HG02759 (cell line): ENCODE data around the gene CYB561D2.
A peak's percentile ranks its signal among the peaks of the same experiment; 100 is the strongest.

Experiments
- ATAC-seq: cut with Tn5 transposase; IDR thresholded peaks from one replicate; pipeline ENCODE4 v1.9.1; 2021; ENCODE audit warnings: mild to moderate bottlenecking, moderate library complexity; ENCODE audit not compliant: unreplicated experiment

The CYB561D2 gene

DNA sequence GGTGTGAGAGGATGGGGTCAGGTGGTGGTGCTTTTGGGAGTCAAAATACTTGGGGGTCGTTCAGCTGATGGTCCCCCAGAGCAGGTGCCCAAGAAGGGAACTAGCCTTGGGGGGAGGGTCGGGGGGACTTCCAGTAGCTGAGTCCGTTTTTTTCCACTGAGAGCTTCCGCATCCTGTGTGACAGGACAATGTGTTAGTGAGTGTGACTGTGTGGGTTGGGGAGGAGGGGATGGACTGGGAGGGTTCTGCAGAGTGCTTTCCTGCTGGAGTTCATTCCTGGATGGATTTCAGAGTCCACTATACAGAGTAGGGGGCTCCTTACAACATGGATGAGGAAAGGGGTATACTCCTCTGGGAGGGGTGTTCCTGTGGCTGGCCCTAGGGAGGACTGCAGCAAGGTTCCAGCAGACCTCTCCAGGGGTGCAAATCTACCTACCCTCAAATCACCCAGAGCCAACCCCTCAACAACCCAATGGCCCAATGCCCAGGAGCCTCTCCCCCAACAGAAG lies 27.5 kb upstream of the CYB561D2 start:
- no peak for ATAC-seq

DNA sequence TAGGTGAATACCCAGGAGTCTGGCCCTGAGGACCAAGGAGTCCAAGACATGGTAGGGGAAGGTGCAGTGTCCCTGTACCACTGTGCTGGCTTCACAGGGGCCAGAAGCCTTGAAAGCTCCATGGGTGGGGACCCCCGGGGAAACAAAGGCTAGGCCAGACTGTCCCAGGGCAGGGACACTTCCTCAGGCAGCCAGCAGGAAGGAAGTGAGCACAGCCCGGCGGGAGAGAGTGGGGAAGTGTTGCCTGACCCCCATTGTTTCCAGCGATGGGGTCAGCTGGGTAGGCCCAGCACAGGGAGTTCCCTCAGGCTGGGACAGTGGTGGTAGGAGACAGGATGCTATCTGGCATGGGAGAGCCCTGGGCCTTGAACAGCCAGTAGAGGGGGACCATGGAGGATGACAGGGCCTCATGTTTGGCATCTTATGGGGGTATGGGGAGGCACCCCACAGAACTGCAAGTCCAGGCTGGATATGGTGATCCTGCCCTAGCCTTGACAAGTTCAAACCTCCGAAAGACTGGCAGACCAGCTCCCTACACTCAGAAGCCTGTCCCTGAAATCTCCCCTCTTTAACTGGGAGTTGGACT lies 27.0 kb upstream of the CYB561D2 start:
- ATAC-seq, result no peak

DNA sequence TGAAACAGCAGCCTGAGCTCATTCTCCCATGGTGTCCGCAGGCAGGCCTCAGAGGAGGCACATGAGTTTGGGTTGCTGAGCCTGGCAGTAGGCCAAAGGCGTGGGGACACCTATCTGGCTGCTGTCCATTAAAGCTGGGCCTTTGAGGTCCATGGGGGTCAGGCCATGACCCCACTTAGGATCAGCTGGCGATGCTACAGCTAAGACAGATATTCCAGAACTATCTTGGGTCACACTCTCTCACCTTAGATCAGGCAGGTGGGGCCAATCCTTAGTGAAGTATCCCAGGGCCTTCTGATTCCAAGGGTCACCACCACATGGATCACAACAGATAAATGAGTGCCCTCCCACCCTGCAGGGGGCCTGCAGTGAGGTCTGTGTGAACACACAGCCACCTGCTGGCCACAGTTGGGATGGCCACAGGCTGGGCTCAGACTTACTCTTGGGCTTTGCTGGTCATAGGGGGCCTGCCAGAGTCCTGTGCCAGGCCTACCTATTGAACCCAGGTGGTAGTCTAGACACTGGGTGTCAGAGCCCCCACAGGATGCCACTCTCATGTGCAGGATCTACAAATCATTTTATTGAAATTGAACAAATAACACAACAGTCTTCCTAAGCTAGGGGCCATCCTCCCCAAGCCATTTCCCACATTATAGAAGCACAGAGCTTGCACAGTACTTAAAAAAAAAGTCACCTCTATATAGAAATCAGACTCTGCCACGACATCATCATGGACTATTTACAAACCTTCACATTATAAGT lies 26.1 kb upstream of the CYB561D2 start:
- ATAC-seq, result no peak

DNA sequence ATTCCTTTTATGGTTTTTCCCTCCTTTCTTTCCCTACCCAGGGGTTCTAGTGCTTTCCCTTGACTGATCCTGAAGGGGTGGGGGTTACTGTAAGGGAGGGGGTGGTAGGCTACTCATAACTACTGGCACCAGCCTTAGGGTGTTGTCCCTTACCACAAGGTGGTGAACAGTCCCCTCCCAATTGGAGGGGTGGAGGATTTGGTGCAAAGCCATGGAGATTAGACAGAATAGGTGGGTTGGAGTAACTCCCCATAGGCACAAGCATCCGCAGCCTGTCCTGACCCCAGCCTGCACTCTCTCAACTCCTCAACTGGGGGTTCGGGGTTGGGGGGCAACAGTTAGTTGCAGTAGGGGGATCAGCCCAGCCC lies 25.6 kb upstream of the CYB561D2 start:
- no peak for ATAC-seq

DNA sequence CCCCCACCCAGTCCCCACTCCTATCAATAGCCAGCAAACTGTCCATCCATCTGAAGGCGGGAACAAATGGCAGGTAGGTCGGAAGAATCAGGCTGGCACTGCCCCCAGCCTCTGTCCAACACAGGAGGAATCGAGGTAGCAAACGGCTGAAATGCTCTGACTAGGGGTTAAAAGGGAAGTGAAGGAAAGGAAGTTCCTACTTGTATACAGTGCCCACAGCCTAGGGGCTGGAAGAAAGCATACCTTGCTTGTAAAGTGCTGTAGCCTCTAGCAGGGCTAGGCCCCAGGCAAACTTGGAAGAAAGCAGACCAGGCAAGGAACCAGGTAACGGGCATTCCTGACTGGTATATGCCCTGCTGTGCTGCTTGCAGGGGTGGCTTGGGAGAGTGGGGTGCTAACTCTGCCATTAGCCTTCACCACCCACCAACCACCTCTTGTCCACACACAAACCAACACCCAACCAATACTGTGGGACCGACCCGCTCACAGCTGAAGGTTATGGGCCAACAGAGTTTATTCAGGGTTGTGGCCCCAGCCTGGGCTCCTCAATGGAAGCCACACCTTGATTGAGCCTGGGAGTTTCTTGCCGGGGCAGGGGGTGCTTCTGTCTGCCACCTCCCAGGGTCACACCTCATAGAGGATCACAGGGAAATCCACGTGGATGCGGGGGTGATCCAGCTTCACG lies 25.0 kb upstream of the CYB561D2 start:
- no peak for ATAC-seq

DNA sequence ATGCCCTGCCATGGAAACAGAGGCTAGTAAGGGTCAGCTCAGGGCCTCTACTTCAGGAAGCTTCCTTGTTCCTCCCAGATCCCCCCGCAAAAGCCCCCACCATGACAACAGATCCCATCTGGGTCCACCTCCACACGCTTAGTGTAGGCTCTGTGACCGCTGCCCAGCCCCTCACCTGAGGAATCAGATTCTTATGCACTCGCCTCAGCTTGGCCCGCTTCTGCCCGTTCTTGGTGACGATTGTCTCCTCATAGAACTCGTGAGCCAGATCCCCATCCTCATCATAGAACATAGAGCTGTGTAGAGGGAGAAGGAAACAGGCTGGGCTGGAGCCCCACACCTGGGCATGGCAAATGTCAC lies 24.5 kb upstream of the CYB561D2 start:
- ATAC-seq, result no peak

DNA sequence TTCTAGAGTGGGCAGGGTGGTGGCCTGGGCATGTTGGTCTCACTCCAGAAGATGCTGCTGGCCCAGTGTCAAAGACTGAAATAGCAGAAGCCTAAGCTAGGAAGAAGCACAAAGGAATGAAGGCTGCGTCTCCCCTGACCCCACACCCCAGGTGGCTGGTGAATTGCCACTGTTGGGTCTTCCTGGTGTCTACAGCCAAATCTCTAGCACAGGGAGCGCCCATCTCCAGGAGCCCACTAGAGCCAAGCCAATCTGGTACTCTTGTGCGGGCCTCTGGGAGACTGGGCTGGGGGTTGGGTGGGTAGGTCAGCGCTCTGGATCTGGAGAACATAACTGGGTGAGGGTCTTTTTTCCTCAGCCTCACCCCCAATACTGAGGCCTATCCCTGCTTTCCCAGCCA lies 23.5 kb upstream of the CYB561D2 start:
- ATAC-seq, result no peak

DNA sequence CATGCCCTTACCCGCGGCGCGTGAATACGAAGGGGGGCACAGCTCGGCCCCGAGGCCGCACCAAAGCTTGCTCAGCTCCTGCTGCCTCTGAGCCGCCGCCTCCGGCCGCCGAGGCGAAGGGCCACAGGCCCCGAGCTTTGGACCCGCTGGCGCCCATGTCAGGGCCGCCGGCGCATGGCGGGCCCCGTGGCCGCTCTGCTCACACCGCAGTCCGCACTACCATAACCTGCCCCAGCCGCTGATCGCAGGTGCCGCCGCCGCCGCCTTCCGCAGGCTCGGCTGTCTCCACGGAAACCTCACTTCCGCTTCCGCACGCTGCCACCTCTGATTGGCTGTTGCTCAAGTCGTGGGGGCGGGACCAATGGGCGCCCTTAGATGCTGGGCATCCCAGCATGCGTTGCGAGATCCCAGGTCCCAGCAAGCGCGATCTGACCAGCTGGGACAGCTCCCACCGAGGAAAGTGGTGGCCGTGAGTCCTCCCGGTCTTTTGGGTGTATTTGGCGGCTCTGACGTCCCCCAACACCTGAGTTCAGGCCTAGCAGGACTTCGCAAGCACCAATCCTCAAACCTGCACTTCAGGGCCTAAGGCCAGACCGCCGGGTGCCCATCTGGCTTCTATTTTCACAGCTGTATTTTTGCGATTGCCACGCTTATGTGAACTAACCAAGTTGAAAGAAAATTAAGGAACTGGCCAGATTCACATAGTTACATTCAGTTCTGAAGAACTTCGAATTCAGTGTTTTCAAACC lies 22.5 kb upstream of the CYB561D2 start, which contains the start of gene TUSC2:
TSS of gene TUSC2 (minus strand) at position 281 of the 749 bp plus-strand sequence. CDS start at position 157, 124 bp downstream.
- peak; percentile 91 for ATAC-seq

DNA sequence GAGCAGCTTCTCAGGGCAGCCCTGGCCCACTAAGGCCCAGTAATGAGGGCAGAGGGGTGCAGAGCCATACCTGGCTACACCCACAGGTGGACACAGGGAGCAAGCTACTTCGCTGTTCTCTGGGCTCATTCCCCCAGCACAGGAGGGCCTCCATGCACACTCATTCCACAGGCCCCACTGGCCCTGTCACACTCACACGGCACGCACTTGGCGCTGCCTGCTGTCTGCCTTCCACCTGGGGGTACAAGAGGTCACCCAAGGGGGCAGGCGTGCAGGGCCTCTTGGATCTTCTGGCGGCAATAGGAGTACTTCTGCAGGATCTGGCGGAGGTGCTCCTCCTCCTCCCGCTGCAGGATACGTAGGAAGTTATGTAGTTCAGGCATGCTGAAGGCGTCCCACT lies 20.3 kb upstream of the CYB561D2 start:
- no peak for ATAC-seq

DNA sequence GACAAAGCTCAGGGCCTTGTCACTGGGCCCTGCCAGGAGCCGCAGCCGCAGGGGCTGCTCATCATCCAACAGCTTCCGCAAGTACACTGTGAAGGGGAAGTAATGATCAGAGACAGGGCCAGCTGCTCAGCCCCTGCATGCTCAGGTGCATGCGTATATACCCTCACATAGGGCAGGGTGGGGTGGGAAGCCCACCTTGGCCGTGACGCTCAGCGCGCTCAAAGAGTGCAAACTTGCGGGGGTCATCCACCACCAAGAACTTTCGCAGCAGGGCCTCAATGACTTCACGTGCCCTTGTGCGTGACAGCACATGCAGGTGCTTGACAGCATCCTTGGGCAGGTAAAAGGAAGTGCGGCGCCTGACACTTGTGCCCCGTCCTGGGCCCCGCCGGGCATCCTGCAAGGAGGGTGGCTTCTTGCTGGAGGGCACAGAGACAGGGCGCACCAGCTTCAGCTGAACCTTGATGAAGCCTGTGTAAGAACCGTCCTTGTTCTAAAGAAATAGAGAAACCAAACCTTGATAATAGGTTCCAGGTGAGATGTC lies 19.2 kb upstream of the CYB561D2 start:
- ATAC-seq, result no peak

DNA sequence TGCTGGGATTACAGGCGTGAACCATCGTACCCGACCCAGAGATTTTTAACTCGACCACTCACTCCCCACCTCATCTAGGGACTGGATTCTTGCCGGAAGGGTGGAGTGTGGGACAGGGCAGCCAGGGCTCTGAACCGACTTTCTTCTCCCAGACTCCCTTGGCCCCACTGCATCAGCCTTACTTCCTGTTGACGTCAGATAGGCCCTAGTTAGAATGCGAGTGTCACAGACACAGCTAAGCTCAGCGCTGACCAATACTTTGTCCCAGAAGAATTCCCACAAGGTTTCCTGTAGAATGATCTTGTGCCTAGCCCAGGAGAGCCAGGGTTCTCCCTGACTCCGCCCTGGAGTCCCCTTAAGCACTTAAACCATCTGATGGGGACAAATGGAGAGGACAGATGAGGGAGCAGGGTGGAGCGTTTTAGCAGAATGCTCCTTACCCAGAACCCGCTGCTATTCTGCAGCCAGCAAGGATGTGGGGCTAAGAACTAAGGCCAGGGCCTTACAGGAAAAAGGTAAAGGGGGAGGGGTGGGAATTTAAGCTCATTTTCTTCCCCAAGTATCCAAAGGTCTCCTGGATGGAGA lies 16.8 kb upstream of the CYB561D2 start:
- ATAC-seq, result no peak

DNA sequence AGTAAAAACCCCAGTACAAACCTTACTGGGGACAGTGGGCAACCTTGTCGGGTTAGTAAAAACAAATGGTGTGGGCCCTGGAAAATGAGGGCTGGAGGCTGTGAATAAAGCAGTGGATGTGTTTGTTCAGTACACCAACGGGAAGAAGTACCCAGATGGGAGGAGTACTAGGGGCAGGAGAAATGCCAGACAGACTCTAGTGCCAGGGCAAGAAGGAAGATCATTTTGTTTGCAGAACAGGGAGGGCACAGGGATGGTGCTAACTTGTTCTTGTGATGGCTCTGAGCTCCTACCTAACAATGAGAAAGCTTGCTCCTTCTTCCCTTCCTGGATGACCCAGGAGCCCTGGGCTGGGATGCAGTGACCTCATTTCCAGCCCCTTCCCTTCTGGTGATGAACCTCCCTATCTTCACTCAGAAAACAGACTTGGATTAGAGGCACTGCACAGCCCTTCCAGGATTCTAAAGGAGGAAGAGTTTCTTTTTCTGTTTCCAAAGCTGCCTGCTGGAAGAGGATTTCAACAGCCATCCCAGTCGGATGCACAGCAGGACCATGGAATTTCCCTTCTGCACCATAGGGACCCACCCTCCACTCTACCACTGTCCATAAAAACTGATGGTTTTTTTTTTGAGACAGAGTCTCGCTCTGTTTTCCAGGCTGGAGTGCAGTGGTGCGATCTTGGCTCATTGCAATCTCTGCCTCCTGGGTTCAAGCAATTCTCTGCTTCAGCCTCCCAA lies 16.2 kb upstream of the CYB561D2 start:
- no peak for ATAC-seq

DNA sequence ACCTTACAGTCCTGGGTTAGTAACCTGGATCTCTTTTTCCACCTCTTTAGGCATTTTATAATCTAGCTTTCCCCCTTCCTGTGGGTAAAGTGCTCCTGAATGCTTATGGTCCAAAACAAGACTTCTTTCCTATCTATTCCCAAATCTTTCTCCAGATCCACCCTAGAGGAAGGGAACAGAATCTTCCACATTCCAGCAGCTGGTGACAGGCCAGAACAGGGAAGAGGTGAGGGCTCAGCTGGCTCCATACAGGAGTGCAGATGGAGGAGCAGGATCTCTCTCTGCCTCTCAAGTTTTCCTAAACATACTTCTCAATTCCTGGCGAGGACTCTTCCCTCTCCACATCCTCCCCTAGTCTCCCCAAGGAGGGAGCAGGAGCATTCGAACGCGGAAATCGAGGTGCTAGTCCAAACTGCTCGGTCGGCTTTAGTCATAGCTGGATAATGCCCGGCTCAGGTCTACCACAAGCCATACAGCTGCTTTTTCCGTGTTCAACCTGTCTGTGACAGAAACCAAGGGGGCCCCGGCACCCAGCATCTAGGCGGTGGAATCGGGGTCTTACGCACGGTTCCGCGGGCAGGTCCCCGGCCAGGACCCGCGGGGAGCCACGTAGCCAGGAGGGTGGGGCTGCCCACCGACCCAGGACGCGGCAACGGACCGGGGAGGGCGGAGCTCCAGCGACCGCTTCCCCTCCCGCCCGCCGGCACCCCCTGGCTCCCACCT lies 14.0 kb upstream of the CYB561D2 start:
- ATAC-seq, result peak; percentile 38

DNA sequence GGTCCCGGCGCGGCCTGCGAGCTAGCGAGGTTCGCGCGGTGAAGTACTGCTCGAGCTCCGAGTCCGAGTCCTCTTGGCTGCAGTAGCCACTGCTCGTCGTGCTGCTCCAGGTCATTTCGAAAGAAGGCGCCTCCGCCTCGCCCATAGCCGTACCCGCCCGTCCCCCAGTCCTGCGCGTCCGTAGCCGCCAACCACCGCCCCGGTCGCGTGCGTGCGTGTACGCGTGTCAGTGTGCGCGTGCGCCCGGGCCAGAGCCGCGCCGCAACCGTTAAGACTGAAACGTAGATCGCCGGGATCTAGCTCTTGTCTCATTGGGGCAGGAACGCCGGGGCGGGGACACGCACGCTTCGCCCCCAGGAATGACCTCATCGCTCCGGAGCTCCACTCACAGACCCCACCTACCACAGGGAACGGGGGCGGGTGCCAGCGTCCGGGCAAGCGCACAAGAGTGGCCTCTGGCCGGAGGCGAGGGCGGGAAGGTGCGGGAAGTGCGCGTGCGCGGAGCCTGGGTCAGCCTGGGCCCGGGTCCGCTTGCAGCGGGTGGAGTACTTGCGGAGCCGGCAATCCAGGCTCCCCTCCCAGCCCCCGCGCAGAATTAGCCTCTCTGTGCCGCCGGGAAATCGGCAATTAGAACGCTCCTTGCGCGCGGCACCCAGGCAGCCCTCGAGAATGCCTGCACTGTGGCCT lies 13.3 kb upstream of the CYB561D2 start:
- ATAC-seq, result peak; percentile 70

DNA sequence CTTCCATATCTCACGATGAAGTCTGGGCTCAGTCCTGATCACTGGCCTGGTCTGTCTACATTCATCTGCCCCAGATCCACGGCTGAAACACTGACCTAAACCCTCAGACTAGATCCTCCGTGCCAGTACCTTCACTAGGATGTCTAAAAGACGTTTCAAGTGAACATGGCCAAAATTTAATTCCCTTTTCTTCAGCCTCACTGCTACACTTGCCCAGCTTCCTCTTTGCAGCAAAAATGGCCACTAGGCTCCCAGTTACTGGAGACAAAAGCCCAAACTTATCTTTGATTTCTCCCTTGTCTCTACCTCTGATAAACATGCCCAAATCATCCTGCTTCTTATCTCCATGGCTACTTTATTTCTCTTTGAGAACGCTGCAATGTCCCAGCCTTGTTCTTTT lies 11.7 kb upstream of the CYB561D2 start:
- ATAC-seq, result no peak

DNA sequence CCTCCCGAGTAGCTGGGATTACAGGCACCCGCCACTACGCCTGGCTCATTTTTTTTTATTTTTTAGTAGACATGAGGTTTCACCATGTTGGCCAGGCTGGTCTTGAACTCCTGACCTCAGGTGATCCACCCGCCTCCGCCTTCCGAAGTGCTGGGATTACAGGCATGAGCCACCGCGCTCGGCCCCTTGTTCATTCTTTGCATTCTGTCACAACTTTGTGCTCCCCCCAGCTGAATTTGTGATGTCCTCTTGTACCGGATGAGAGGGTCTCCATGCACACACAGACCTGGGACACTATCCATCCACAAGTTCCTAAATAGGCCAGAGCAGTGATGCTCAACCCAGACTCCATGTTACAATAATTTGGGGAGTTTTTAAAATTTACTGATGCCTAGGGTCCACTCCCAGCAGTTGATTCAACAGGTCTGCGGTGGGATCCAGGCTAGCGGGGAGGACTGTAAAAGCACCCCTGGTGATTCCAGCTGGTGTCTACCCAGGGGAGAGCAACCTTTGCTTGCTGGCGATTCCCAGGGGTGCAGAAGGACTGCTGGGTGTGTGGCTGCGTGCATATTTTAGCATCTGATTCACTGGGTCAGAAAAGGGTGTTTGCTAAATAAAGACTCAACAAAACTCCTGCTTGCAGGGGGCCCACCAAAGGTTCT lies 11.0 kb upstream of the CYB561D2 start:
- no peak for ATAC-seq

DNA sequence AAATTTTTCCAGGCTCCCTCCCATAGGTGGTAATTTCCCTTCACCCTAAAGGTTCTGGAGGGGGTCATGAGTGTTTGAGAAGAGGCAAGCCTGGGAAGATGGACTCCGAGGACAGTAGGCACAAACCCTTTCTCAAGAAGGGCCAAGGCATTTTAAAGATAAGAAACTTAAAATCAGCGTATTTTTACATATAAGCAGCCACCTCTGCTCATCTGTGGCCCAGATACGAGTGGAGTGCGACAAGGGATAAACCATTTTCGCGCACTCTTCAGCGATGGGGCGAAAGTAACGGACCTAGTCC lies 10.6 kb upstream of the CYB561D2 start:
- no peak for ATAC-seq
